Spleen (tissue), 7 donors: ENCODE measurements around the gene ARL5B.

Source experiments
- CTCF ChIP-seq, 11 experiments: fragments of 200-600 bp in 7 of 11; fragments of 450-650 bp in 4 of 11; sonication (generic) in 4 of 11; IDR thresholded peaks in 8 of 11; conservative IDR thresholded peaks in 3 of 11; 1 replicate in 7 of 11; 2 replicates in 4 of 11; pipeline versions ENCODE4 v1.4.0 to v1.8.0; 2016 to 2021; ENCODE audit warnings: antibody characterized with exemption in 11 of 11, inconsistent platforms in 4 of 11, mild to moderate bottlenecking in 1 of 11
- POLR2A ChIP-seq, 3 donors: fragments of 450-650 bp; IDR thresholded peaks; one replicate each; pipeline ENCODE4 v1.5.1; 2017; ENCODE audit warnings: antibody characterized with exemption in 3 of 3, mild to moderate bottlenecking in 1 of 3
- donor health status: DM: no; HTN: no; CAD: no; lungs with moderate emphysema.
- donor health status: DM: no; HTN: no; CAD: no.
- donor health status: DM: no; HTN: no; CAD: no.

- TF ChIP-seq CTCF (IDR thresholded peaks at IDR 0.05 in 8 of 11, conservative IDR thresholded peaks at IDR 0.05 in 3 of 11) (no peak), POLR2A (IDR thresholded peaks at IDR 0.05) (no peak)
Measured at GRCh38 chr10:18703521-18703920, 44.3 kb downstream of the ARL5B start.
